ENCODE measurements around the gene MDFI.

MDFI gene

GRCh38 chr6:41691426-41692079 is 53.3 kb downstream of the MDFI start:
- Histone ChIP-seq H3K9ac (ENCODE audit: low read length in 5 of 5) (no peak overlapping the region), H3K27me3 (ENCODE audit: control insufficient read depth in 5 of 5, insufficient read depth in 4 of 5, low read length in 5 of 5) (no peaks in the 10 kb centered on the region), H3K9me3 (ENCODE audit: control insufficient read depth in 5 of 5, low read length in 5 of 5) (no peaks in the 10 kb centered on the region), H3K36me3 (ENCODE audit: control insufficient read depth in 5 of 5, insufficient read depth in 5 of 5, low read length in 5 of 5) (peaks cover 0 to 47% (median 31%) of the 10 kb centered on the region in 5 donors), H3K4me1 (ENCODE audit: control insufficient read depth in 5 of 5, insufficient read depth in 5 of 5, low read length in 5 of 5) (peaks cover 0 to 23% (median 15%) of the 10 kb centered on the region in 5 donors), H3K27ac (ENCODE audit: low read depth, low read length) (no peak overlapping the region), H3K4me3 (ENCODE audit: low read depth in 1 of 5, low read length in 5 of 5) (no peak overlapping the region)

- H3K4me1 ChIP-seq (ENCODE audit: control insufficient read depth in 5 of 5, insufficient read depth in 5 of 5, low read length in 5 of 5) = peaks cover 0 to 23% (median 15%) of the 10 kb centered on the region in 5 donors
- peaks cover 0 to 40% (median 28%) of the 10 kb centered on the region in 5 donors for H3K36me3 ChIP-seq (ENCODE audit: control insufficient read depth in 5 of 5, insufficient read depth in 5 of 5, low read length in 5 of 5)
- no peak overlapping the region for H3K4me3 ChIP-seq (ENCODE audit: low read depth in 1 of 5, low read length in 5 of 5)
- no peak overlapping the region for H3K27ac ChIP-seq (ENCODE audit: low read depth, low read length)
- no peaks in the 10 kb centered on the region for H3K9me3 ChIP-seq (ENCODE audit: control insufficient read depth in 5 of 5, low read length in 5 of 5)
- H3K9ac ChIP-seq (ENCODE audit: low read length in 5 of 5) = no peak overlapping the region
- no peaks in the 10 kb centered on the region for H3K27me3 ChIP-seq (ENCODE audit: control insufficient read depth in 5 of 5, insufficient read depth in 4 of 5, low read length in 5 of 5)
Measured at GRCh38 chr6:41692080-41692675, 53.9 kb downstream of the MDFI start.

- Histone ChIP-seq H3K4me1 (ENCODE audit: control insufficient read depth in 5 of 5, insufficient read depth in 5 of 5, low read length in 5 of 5) (peaks cover 0 to 23% (median 15%) of the 10 kb centered on the region in 5 donors), H3K36me3 (ENCODE audit: control insufficient read depth in 5 of 5, insufficient read depth in 5 of 5, low read length in 5 of 5) (peaks cover 0 to 35% (median 23%) of the 10 kb centered on the region in 5 donors), H3K27ac (ENCODE audit: low read depth, low read length) (no peak overlapping the region), H3K9me3 (ENCODE audit: control insufficient read depth in 5 of 5, low read length in 5 of 5) (no peaks in the 10 kb centered on the region), H3K4me3 (ENCODE audit: low read depth in 1 of 5, low read length in 5 of 5) (no peak overlapping the region), H3K9ac (ENCODE audit: low read length in 5 of 5) (no peak overlapping the region), H3K27me3 (ENCODE audit: control insufficient read depth in 5 of 5, insufficient read depth in 4 of 5, low read length in 5 of 5) (no peaks in the 10 kb centered on the region)
Measured at GRCh38 chr6:41692730-41693129, 54.5 kb downstream of the MDFI start.

- Histone ChIP-seq H3K4me1 (ENCODE audit: control insufficient read depth in 5 of 5, insufficient read depth in 5 of 5, low read length in 5 of 5) (peaks cover 0 to 16% (median 13%) of the 10 kb centered on the region in 5 donors), H3K9me3 (ENCODE audit: control insufficient read depth in 5 of 5, low read length in 5 of 5) (no peaks in the 10 kb centered on the region), H3K27me3 (ENCODE audit: control insufficient read depth in 5 of 5, insufficient read depth in 4 of 5, low read length in 5 of 5) (no peaks in the 10 kb centered on the region), H3K9ac (ENCODE audit: low read length in 5 of 5) (no peak overlapping the region), H3K4me3 (ENCODE audit: low read depth in 1 of 5, low read length in 5 of 5) (no peak overlapping the region), H3K27ac (ENCODE audit: low read depth, low read length) (no peak overlapping the region), H3K36me3 (ENCODE audit: control insufficient read depth in 5 of 5, insufficient read depth in 5 of 5, low read length in 5 of 5) (peaks cover 0 to 30% (median 17%) of the 10 kb centered on the region in 5 donors)
Measured at GRCh38 chr6:41693281-41694240, 55.3 kb downstream of the MDFI start.

GRCh38 chr6:41694815-41695526 is 56.7 kb downstream of the MDFI start:
- Histone ChIP-seq H3K27me3 (ENCODE audit: control insufficient read depth in 5 of 5, insufficient read depth in 4 of 5, low read length in 5 of 5) (no peaks in the 10 kb centered on the region), H3K9me3 (ENCODE audit: control insufficient read depth in 5 of 5, low read length in 5 of 5) (no peaks in the 10 kb centered on the region), H3K4me3 (ENCODE audit: low read depth in 1 of 5, low read length in 5 of 5) (no peak overlapping the region), H3K9ac (ENCODE audit: low read length in 5 of 5) (peak overlapping the region in 1 of 5 donors; percentile 13), H3K36me3 (ENCODE audit: control insufficient read depth in 5 of 5, insufficient read depth in 5 of 5, low read length in 5 of 5) (peaks cover 0 to 27% (median 14%) of the 10 kb centered on the region in 5 donors), H3K27ac (ENCODE audit: low read depth, low read length) (no peak overlapping the region), H3K4me1 (ENCODE audit: control insufficient read depth in 5 of 5, insufficient read depth in 5 of 5, low read length in 5 of 5) (peaks cover 0 to 20% (median 4%) of the 10 kb centered on the region in 5 donors)

GRCh38 chr6:41695825-41696224 is 57.6 kb downstream of the MDFI start:
- Histone ChIP-seq H3K36me3 (ENCODE audit: control insufficient read depth in 5 of 5, insufficient read depth in 5 of 5, low read length in 5 of 5) (peaks cover 0 to 20% (median 7%) of the 10 kb centered on the region in 5 donors), H3K9me3 (ENCODE audit: control insufficient read depth in 5 of 5, low read length in 5 of 5) (no peaks in the 10 kb centered on the region), H3K27ac (ENCODE audit: low read depth, low read length) (no peak overlapping the region), H3K27me3 (ENCODE audit: control insufficient read depth in 5 of 5, insufficient read depth in 4 of 5, low read length in 5 of 5) (no peaks in the 10 kb centered on the region), H3K4me1 (ENCODE audit: control insufficient read depth in 5 of 5, insufficient read depth in 5 of 5, low read length in 5 of 5) (peaks cover 0 to 25% (median 9%) of the 10 kb centered on the region in 5 donors), H3K9ac (ENCODE audit: low read length in 5 of 5) (no peak overlapping the region), H3K4me3 (ENCODE audit: low read depth in 1 of 5, low read length in 5 of 5) (no peak overlapping the region)

- Histone ChIP-seq H3K4me1 (ENCODE audit: control insufficient read depth in 5 of 5, insufficient read depth in 5 of 5, low read length in 5 of 5) (peaks cover 2 to 33% (median 13%) of the 10 kb centered on the region in 5 donors), H3K27ac (ENCODE audit: low read depth, low read length) (no peak overlapping the region), H3K36me3 (ENCODE audit: control insufficient read depth in 5 of 5, insufficient read depth in 5 of 5, low read length in 5 of 5) (peaks cover 0 to 13% (median 2%) of the 10 kb centered on the region in 5 donors), H3K27me3 (ENCODE audit: control insufficient read depth in 5 of 5, insufficient read depth in 4 of 5, low read length in 5 of 5) (no peaks in the 10 kb centered on the region), H3K9me3 (ENCODE audit: control insufficient read depth in 5 of 5, low read length in 5 of 5) (no peaks in the 10 kb centered on the region), H3K9ac (ENCODE audit: low read length in 5 of 5) (no peak overlapping the region), H3K4me3 (ENCODE audit: low read depth in 1 of 5, low read length in 5 of 5) (no peak overlapping the region)
Measured at GRCh38 chr6:41696788-41697187, 58.5 kb downstream of the MDFI start.

- H3K27ac ChIP-seq (ENCODE audit: low read depth, low read length) = peak overlapping the region; percentile 30
- H3K9ac ChIP-seq (ENCODE audit: low read length in 5 of 5) = no peak overlapping the region
Measured at GRCh38 chr6:41697861-41698781, 59.9 kb downstream of the MDFI start.

GRCh38 chr6:41699063-41699462 is 60.8 kb downstream of the MDFI start:
- Histone ChIP-seq H3K4me1 (ENCODE audit: control insufficient read depth in 5 of 5, insufficient read depth in 5 of 5, low read length in 5 of 5) (peaks cover 2 to 39% (median 13%) of the 10 kb centered on the region in 5 donors), H3K27ac (ENCODE audit: low read depth, low read length) (peak overlapping the region; percentile 30), H3K27me3 (ENCODE audit: control insufficient read depth in 5 of 5, insufficient read depth in 4 of 5, low read length in 5 of 5) (no peaks in the 10 kb centered on the region), H3K36me3 (ENCODE audit: control insufficient read depth in 5 of 5, insufficient read depth in 5 of 5, low read length in 5 of 5) (peaks cover 0 to 23% (median 10%) of the 10 kb centered on the region in 5 donors), H3K9me3 (ENCODE audit: control insufficient read depth in 5 of 5, low read length in 5 of 5) (no peaks in the 10 kb centered on the region), H3K9ac (ENCODE audit: low read length in 5 of 5) (no peak overlapping the region), H3K4me3 (ENCODE audit: low read depth in 1 of 5, low read length in 5 of 5) (no peak overlapping the region)

More at GRCh38 chr6:41697861-41698781, 59.9 kb downstream of the MDFI start:
- Histone ChIP-seq H3K27me3 (ENCODE audit: control insufficient read depth in 5 of 5, insufficient read depth in 4 of 5, low read length in 5 of 5) (no peaks in the 10 kb centered on the region), H3K36me3 (ENCODE audit: control insufficient read depth in 5 of 5, insufficient read depth in 5 of 5, low read length in 5 of 5) (peaks cover 0 to 23% (median 9%) of the 10 kb centered on the region in 5 donors), H3K9me3 (ENCODE audit: control insufficient read depth in 5 of 5, low read length in 5 of 5) (no peaks in the 10 kb centered on the region), H3K4me3 (ENCODE audit: low read depth in 1 of 5, low read length in 5 of 5) (no peak overlapping the region), H3K4me1 (ENCODE audit: control insufficient read depth in 5 of 5, insufficient read depth in 5 of 5, low read length in 5 of 5) (peaks cover 2 to 36% (median 12%) of the 10 kb centered on the region in 5 donors)

All from subcutaneous abdominal adipose tissue (tissue), 5 donors.